Vagina (tissue), 2 donors: Measurements from ENCODE around the gene KLF17. TPM values are rescaled to one million over a fixed set of nuclear protein-coding genes. Genes with fewer than 3 reads are reported as not detected.

Experiments used
- DNase-seq, 2 donors: peaks; one replicate each; pipeline ENCODE4 v3.0.0-alpha.2; 2017; ENCODE audit errors: extremely low spot score in 2 of 2
- H3K27ac ChIP-seq: fragments of 200-600 bp; sonication (generic); one replicate; pipeline ENCODE4 v1.5.1; 2019
- H3K27me3 ChIP-seq: fragments of 200-600 bp; sonication (generic); one replicate; pipeline ENCODE4 v1.5.1; 2019
- H3K36me3 ChIP-seq, 2 donors: fragments of 200-600 bp; sonication (generic); one replicate each; pipeline ENCODE4 v1.5.1; 2017 to 2019
- H3K4me1 ChIP-seq: fragments of 200-600 bp; sonication (generic); one replicate; pipeline ENCODE4 v1.5.1; 2019
- H3K4me3 ChIP-seq, 2 donors: fragments of 200-600 bp; sonication (generic); 1 replicate in 1 of 2; 2 replicates in 1 of 2; pipeline ENCODE4 v1.5.1; 2016 to 2019
- H3K9me3 ChIP-seq: fragments of 200-600 bp; sonication (generic); one replicate; pipeline ENCODE4 v1.5.1; 2019
- POLR2A ChIP-seq, 2 donors: fragments of 450-650 bp; IDR thresholded peaks; one replicate each; pipeline ENCODE4 v1.6.1; 2017; ENCODE audit warnings: antibody characterized with exemption in 2 of 2, mild to moderate bottlenecking in 2 of 2, moderate library complexity in 2 of 2
- POLR2AphosphoS5 ChIP-seq, 2 donors: sonication (generic); formaldehyde crosslinking; IDR thresholded peaks; one replicate each; pipeline ENCODE4 v1.9.0; 2017; ENCODE audit warnings: antibody characterized with exemption in 2 of 2, mild to moderate bottlenecking in 2 of 2, low read depth in 1 of 2; ENCODE audit not compliant: insufficient read depth in 1 of 2
- intact Hi-C: fragments of 100-400 bp; cut with DNase I; formaldehyde crosslinking; loops from one replicate; pipeline ENCODE4 v1.15.1; 2023
- total RNA-seq: library from RNA; depleted of rRNA; stranded (reverse); fragments of >200 nt; gene quantifications from one replicate; pipeline ENCODE4 v1.2.3, GENCODE V29; 2016
- TF ChIP-seq, protein P1 (sequence below), 3 experiments: fragments of 450-650 bp in 2 of 3; fragments of 200-600 bp in 1 of 3; sonication (generic) in 1 of 3; IDR thresholded peaks; one replicate each; pipeline ENCODE4 v1.5.1; 2017 to 2019; ENCODE audit warnings: antibody characterized with exemption in 3 of 3, mild to moderate bottlenecking in 2 of 3, moderate library complexity in 2 of 3

KLF17 gene
- total RNA-seq, 1 donor from 2014 or later: 0.25 TPM

DNA sequence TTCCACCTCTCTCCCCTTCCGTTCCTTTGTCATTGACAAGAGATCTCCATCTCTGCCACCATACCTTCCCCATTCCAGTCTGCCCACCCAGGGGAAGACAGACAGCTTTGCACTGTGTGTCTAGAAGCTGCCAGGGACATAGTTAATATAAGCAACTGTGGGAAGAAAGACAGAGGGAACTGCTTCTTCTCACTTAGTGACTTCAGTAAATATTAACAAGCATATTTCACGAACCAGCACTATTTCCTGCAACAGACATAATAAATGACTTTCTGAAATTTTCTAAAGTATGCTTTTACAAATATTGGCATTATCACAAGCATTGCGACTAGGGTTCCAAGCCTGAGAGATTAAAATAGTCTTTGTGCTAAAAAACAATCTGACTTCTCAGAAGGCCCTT, 44.2 kb upstream of the KLF17 start:
- intact Hi-C loops: no loop called here
- no peak for TF ChIP-seq POLR2AphosphoS5 (IDR thresholded peaks at IDR 0.05; ENCODE audit: insufficient read depth in 1 of 2, low read depth in 1 of 2)
- TF ChIP-seq, protein P1, sequence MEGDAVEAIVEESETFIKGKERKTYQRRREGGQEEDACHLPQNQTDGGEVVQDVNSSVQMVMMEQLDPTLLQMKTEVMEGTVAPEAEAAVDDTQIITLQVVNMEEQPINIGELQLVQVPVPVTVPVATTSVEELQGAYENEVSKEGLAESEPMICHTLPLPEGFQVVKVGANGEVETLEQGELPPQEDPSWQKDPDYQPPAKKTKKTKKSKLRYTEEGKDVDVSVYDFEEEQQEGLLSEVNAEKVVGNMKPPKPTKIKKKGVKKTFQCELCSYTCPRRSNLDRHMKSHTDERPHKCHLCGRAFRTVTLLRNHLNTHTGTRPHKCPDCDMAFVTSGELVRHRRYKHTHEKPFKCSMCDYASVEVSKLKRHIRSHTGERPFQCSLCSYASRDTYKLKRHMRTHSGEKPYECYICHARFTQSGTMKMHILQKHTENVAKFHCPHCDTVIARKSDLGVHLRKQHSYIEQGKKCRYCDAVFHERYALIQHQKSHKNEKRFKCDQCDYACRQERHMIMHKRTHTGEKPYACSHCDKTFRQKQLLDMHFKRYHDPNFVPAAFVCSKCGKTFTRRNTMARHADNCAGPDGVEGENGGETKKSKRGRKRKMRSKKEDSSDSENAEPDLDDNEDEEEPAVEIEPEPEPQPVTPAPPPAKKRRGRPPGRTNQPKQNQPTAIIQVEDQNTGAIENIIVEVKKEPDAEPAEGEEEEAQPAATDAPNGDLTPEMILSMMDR (IDR thresholded peaks at IDR 0.05): no peak
- no peak for TF ChIP-seq POLR2A (IDR thresholded peaks at IDR 0.05)
- Histone ChIP-seq H3K4me3 (no peak overlapping the region), H3K27ac (no peak overlapping the region), H3K27me3 (no peaks in the 10 kb centered on the region), H3K36me3 (no peaks in the 10 kb centered on the region), H3K4me1 (no peaks in the 10 kb centered on the region), H3K9me3 (no peaks in the 10 kb centered on the region)
- no peak for DNase-seq

DNA sequence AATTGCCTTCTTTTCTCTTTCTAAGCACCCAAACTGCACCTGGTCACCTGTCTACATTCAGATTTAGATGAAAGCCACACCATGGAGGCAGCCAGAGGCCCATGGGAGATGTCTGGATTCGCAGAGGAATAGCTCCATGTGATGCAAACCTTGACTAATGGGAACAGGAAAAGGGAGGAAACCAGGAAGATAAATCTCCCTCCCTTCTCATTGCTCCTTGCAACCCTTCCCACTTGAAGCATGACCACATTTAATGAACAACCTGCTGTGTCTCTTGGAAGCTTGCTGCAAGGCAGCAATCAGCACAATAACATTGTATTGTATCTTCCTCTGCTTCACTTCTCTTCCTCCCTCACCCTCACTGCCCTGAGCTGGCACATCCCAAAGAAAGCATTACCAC, 42.6 kb upstream of the KLF17 start:
- Histone ChIP-seq H3K27ac (no peak overlapping the region), H3K9me3 (no peaks in the 10 kb centered on the region), H3K36me3 (no peaks in the 10 kb centered on the region), H3K27me3 (no peaks in the 10 kb centered on the region), H3K4me1 (no peaks in the 10 kb centered on the region), H3K4me3 (no peak overlapping the region)
- TF ChIP-seq, protein P1 (IDR thresholded peaks at IDR 0.05): no peak
- TF ChIP-seq POLR2AphosphoS5 (IDR thresholded peaks at IDR 0.05; ENCODE audit: insufficient read depth in 1 of 2, low read depth in 1 of 2) (no peak), POLR2A (IDR thresholded peaks at IDR 0.05) (no peak)
- DNase-seq: no peak
- intact Hi-C loops: no loop called here

DNA sequence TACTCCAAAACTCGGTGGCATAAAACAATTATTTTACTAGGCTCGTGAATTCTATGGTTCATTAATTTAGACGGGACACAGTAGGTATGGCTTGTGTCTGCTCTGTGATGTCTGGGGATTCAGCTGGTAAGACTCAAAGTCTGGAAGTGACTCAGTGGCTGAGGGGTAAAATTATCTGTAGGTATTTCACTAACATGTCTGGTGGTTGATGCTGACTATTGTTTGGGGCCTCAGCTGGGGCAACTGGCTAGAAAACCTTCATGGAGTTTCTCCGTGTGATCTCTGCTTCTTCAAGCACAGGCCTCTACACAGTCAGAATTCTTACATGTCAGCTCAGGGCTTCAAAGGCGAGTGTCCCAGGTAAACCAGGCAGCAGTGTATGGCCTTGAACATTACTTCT, 41.2 kb upstream of the KLF17 start:
- TF ChIP-seq, protein P1 (IDR thresholded peaks at IDR 0.05): no peak
- TF ChIP-seq POLR2A (IDR thresholded peaks at IDR 0.05) (no peak), POLR2AphosphoS5 (IDR thresholded peaks at IDR 0.05; ENCODE audit: insufficient read depth in 1 of 2, low read depth in 1 of 2) (no peak)
- H3K36me3 ChIP-seq: no peaks in the 10 kb centered on the region
- no peak overlapping the region for H3K4me3 ChIP-seq
- H3K9me3 ChIP-seq: no peaks in the 10 kb centered on the region
- intact Hi-C loops: no loop called here
- H3K27me3 ChIP-seq: no peaks in the 10 kb centered on the region
- DNase-seq: no peak
- H3K4me1 ChIP-seq: no peaks in the 10 kb centered on the region
- H3K27ac ChIP-seq: no peak overlapping the region

DNA sequence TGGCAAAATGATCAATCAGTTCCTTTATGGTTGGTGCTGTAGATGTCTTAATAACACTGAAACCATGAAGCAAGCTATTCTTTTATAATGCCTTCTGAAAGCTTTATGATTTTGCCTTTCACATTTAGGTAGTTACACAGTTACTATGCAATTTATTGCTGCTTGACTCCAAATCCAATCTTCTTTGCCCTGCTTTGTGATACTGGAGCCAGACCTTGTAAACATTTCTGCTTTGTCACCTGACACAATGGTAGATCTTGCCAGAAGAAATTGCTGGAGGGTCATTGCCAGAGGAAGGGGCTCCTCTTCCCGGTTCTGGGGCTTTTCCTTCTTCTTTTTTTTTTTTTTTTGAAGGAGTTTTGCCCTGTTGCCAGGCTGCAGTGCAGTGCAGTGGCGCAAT, 40.5 kb upstream of the KLF17 start:
- Histone ChIP-seq H3K4me3 (no peak overlapping the region), H3K27ac (no peak overlapping the region), H3K36me3 (no peaks in the 10 kb centered on the region), H3K9me3 (no peaks in the 10 kb centered on the region), H3K27me3 (no peaks in the 10 kb centered on the region), H3K4me1 (no peaks in the 10 kb centered on the region)
- no peak for TF ChIP-seq POLR2A (IDR thresholded peaks at IDR 0.05)
- TF ChIP-seq, protein P1 (IDR thresholded peaks at IDR 0.05): no peak
- no peak for DNase-seq
- intact Hi-C loops: no loop called here

DNA sequence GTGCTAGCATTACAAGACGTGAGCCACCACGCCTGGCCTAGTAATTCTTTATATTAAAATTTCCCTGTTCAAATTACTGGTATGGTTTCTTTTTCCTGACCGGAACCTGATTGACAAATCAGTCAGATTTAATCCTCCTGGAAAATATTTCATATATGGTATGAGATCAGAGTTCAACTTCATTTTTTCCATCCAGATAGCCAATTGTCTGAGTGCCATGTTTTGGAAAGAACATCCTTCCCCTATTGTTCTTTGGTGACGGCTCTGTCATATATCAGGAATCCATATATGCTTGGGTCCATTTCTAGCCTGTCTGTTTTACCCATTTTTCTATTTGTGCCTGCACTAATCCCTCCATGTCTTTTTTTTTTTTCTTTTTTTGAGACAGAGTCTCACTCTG, 39.1 kb upstream of the KLF17 start:
- no peaks in the 10 kb centered on the region for H3K36me3 ChIP-seq
- H3K27me3 ChIP-seq: no peaks in the 10 kb centered on the region
- H3K9me3 ChIP-seq: no peaks in the 10 kb centered on the region
- no peak for DNase-seq
- H3K4me3 ChIP-seq: no peak overlapping the region
- intact Hi-C loops: no loop called here
- TF ChIP-seq, protein P1 (IDR thresholded peaks at IDR 0.05): no peak
- TF ChIP-seq POLR2AphosphoS5 (IDR thresholded peaks at IDR 0.05; ENCODE audit: insufficient read depth in 1 of 2, low read depth in 1 of 2) (no peak), POLR2A (IDR thresholded peaks at IDR 0.05) (no peak)
- H3K4me1 ChIP-seq: no peaks in the 10 kb centered on the region
- no peak overlapping the region for H3K27ac ChIP-seq
